ENCODE results near the gene LCN12.

LCN12 gene

DNA sequence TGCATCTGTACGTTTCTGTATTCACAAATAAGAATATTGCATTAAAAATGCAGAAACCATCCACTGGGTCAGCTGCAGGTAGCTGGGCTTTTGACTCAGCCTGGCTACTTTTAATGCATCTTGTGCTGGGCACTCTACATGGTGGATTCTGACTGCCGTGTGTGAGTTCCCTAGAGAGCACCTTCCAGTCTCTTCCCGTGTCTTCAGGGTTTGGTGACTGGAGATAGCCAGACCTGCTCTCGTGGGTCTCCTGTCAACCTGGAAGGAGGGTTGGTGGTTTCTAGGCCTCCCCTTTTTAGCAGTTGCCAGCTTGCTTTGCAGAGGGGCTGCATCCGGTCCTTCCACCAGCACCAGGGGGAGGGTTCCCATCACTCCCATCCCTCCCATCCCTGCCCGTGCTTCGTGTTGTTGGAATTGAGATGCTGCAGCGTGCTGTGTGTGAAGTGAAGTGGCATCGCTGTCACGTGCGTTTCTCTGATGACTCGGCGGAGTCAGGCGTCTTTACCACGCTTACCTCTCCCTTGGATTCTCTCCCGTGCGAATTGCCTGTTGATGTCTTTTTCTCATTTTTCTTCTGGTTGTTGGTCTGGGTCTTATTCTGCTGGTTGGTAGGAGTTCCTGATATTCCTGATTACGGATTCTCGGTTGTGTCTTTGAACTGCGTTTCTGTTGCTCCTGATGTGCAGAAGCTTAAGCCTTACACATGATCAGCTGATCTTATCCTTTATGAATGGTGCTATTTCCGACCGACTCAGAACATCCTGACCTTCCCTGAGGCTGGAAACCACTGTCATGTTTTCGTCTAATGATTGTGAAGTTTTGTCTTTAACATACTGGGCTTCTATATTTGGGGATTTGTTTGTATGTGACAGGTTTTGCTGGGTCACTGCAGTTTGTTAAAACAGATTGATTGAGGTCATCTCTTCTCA, 24.5 kb upstream of the LCN12 start:
- DNase-seq = no peak

GRCh38 chr9:136928591-136928990, 23.5 kb upstream of the LCN12 start:
- no peak for DNase-seq

DNA sequence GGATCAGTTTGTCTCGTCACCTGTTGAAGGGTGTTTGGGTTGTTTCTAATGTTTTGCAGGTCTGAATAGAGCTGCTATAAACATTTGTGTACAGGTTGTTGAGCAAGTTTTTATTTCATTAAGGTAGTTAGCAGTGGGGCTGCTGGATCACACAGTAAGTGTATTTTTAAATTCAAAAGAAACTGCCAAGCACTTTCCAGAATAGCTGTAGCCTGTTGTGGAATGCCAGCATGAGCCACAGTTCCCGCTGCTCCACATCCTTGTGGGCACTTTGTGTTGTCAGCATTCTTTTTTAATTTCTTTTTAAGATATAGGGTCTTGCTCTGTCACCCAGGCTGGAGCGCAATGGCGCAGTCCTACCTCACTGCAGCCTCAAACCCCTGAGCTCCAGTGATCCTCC, 22.1 kb upstream of the LCN12 start:
- DNase-seq = no peak

DNA sequence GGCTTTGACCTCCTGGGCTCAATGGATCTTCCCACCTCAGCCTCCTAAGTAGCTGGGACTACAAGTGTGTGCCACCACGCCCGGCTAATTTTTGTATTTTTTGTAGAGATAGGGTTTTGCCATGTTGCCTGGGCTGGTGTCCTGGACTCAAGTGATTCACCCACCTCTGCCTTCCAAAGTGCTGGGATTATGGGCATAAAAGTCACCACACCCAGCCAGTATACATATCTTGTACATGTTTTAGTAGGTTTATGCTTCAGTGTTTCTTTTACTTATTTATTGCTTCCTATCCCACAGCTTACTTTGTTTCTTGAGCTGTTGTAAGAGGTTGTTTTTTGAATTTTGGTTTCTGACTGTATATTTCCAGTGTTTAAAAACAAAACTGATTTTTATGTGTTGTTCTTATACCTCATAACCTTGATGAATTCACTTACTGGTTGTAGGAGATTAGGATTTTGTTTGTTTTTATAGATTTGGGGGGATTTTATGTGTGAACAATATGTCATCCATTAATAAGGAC, 20.4 kb upstream of the LCN12 start:
- no peak for DNase-seq

DNA sequence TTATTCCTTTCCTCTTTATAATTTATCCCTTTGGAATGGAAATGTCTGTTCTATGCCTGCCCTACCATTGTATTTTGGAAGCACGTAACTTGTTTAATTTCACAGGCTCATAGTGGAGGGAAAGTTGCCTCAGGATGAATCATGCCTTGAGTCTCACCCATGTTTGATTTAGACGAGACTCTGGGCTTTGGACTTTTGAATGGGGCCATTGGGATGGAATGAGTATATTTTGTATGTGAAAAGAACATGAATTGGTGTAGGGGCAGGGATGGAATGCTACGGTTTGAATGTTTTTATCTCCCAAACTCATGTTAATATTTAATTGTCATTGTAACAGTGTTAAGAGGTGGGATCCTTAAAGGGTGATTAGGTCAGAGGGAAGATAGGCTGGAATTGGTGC, 17.8 kb upstream of the LCN12 start:
- DNase-seq = no peak

GRCh38 chr9:136935651-136936050, 16.4 kb upstream of the LCN12 start:
- no peak for DNase-seq

DNA sequence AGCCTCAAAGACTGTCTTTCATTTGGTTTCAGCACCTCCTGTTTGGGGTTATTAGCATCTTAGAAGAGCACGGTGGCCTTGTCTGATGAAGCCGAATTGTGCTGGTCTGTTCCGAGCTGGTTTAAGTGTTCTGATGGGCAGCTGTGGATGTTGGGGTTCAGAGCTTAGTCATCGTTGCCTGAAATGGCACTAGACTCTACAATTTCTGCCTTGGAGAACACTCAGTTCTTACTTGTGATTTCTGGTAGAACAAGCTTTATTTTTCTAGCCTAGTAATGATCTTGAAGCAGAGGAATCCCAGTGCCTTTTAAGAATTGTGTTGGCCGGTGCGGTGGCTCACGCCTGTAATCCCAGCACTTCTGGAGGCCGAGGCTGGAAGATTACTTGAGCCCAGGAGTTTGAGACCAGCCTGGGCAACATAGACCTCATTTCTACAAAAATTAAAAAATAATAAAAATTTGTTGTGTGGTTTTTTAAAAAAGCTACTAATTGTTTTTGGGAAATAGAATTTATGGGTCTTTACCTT, 15.4 kb upstream of the LCN12 start:
- DNase-seq = no peak

DNA sequence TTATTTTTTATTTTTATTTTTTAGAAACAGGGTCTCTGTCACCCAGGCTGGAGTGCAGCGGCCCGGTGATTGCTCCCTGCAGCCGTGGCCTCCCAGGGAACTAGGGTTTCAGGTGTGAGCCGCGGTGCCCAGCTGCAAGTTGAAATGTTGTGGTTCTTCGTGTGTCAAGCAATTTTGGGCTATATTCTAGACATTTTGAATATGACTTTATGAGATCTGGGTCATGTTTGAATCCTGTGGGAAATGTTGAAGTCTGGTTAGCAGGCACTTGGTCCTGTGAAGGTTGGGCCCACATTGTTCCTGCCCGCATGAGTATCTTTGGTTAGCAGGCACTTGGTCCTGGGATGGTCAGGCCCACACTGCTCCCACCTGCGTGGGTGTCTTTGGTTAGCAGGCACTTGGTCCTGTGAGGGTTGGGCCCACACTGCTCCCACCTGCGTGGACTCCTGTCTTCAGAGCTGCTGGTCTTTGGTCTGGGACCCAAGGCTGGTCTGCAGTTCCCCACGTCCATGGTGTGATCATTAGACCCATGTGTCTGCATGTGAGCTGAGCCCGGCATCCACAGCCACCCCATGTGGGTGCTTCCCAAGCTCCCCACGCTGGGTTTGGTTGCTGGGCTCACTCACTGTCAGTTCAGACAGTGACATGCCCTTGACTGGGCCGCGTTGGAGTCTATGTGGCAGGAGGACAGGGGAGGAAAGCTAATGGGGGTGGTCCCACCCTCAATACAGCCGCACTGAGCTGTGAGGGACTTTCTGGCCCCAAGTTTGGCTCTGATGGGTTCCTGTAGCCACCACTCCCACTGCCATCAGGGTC, 14.7 kb upstream of the LCN12 start:
- no peak for DNase-seq

GRCh38 chr9:136939431-136939995, 12.6 kb upstream of the LCN12 start:
- no peak for DNase-seq

DNA sequence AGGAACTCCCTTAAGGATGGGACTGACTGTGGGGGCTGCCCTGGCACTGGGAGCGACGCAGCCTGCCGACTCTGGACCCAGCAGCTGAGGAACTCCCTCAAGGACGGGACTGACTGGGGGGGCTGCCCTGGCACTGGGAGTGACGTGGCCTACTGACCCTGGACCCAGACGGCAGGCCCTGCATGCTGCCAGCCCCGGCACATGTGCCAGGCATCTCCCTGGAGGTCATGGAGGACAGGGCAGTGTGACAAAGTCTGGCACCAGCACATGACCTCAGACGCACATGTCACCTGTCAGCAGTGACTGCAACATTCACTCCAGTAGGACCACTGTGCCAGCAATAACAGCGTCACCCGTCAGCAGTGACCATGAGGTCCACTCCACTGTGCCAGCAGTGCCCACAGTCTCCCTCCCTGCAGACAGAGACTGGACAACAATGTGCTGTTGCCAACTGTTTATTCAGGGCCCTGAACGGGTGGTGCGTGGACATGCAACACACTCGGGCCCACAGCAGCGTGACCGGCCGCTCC, 12.0 kb upstream of the LCN12 start:
- DNase-seq = no peak

- no peak for DNase-seq
Observed at GRCh38 chr9:136940526-136941230, 11.4 kb upstream of the LCN12 start.

- no peak for DNase-seq
Observed at GRCh38 chr9:136941231-136942111, 10.6 kb upstream of the LCN12 start.

DNA sequence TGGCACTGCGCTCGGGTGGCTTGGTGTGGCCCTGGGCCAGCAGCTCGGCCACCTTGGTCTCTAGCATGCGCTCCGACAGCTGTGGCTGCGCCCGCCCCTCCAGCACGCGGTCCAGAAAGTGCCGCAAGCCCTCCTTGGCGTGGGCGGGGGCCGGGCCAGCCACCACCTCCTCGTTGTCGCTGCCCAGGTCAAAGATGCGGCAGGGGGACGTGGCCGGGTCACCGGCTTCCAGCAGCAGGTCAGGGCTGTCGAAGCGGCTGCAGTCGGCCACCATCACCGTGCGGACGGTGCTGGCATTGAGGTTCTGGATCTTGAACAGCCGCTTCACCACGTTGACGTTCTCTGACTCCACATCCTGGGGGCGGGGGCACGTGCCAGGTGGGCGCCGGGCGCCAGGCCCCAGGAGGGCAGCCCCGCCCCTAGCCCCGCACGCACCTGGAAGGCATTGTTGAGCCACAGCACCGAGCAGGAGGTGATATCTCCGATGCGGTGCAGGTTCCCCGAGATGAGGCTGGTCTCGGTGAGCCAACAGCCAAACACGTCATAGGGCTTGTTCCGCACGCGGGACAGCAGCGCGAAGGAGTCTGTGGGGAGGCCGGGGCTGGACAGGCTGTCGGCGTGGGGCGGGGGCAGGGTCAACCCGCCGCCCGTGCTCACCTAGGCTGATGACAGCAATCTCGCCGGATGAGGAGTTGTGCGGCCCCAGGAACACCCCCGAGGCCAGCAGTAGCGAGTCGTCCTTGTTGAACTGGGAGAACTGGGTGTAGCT, 9.8 kb upstream of the LCN12 start:
- DNase-seq = no peak

DNA sequence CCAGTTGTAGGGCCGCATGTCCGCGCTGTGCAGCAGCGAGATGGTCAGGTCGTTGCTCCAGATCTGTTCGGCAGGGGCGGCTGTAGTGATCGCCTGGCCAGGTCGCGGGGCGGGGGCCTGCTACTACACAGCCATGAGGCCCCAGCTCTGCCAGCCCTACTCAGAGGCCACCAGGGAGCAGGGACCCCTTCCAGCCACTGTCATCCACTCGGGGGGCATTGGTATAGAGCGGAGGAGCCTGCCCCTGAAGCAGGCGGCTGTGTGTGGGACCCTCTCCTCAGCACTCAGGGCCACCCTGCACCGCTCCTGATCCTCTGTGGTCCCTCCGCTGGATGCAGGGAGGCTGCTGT, 9.2 kb upstream of the LCN12 start:
- DNase-seq = no peak

- peak; percentile 58 for DNase-seq
Observed at GRCh38 chr9:136943291-136944211, 8.5 kb upstream of the LCN12 start.

GRCh38 chr9:136944212-136944518, 7.9 kb upstream of the LCN12 start:
- DNase-seq = no peak

DNA sequence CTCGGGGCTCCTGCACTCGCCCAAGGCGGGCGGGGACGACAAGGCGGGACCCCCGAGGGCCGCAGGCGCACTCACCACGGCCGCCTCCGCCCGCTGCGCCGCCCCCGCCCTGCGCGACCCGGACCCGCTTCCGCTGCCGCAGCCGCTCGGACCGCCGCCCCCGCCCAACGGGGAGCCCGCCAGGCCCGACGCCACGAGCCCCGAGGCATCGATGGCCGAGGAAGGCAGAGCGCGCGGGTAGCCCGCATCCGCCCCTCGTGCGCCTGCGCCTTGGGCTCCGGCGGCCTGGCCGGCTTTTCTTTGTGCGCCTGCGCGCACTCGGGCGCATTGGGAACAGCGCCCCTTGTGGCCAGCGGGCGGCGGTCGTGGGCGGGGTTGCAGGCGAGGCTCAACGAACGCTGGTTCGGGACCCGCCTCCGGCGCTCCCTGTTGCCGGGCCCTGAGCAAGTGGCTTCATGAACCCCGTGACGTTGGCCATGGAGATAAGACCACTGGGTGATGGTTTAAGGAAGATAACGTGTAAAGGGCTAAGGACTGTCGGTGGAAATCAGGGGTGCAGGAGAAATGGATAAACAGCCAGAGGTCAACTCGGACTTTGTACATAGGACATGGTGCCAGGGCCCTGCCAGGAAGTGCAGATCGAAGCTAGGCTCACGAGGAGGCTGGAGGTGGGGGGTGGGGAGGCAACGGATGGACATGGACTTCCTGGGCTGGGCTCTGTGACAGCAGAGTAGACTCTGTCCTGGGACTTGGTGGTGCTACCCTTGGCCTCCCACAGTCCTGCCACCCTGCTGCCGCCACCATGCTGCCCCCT, 7.3 kb upstream of the LCN12 start, which contains the start of the genes C8G and FBXW5:
Gene C8G (plus strand): TSS at position 725 of the 814 bp plus-strand sequence. CDS start 78 bp downstream, at position 803.
Gene FBXW5 (minus strand): TSS at position 220 of the 814 bp plus-strand sequence. CDS start 655 bp downstream, outside the sequence.
- peak; percentile 96 for DNase-seq
